DND-41 (cell line): ENCODE results near the gene COPE.
A peak's percentile ranks its signal among the peaks of the same experiment; 100 is the strongest.

ENCODE experiments used
- ATAC-seq: fragments of 200-7000 bp; cut with Tn5 transposase; 3 replicates; pipeline ENCODE4 v1.9.1; 2021; ENCODE audit warnings: low read depth; ENCODE audit not compliant: insufficient read depth
- DNase-seq: peaks from one replicate; pipeline ENCODE4 v3.0.0-alpha.2; 2020
- H2AFZ ChIP-seq: 2 replicates; pipeline ENCODE4 v1.6.0; 2012; ENCODE audit warnings: low read depth, low read length
- H3K27ac ChIP-seq: 2 replicates; pipeline ENCODE4 v1.5.1; 2012; ENCODE audit warnings: low read length, inconsistent platforms
- H3K27me3 ChIP-seq: fragments of 200-600 bp; sonication (generic); 2 replicates; pipeline ENCODE4 v1.6.0; 2012; ENCODE audit warnings: low read length, mild to moderate bottlenecking, inconsistent platforms; ENCODE audit not compliant: insufficient read depth, poor library complexity
- H3K36me3 ChIP-seq: 2 replicates; pipeline ENCODE4 v1.5.1; 2012; ENCODE audit warnings: low read length, inconsistent platforms; ENCODE audit not compliant: insufficient read depth
- H3K4me1 ChIP-seq: 2 replicates; pipeline ENCODE4 v1.5.1; 2012; ENCODE audit warnings: mild to moderate bottlenecking, low read length; ENCODE audit not compliant: insufficient read depth
- H3K4me2 ChIP-seq: 2 replicates; pipeline ENCODE4 v1.6.0; 2012; ENCODE audit warnings: mild to moderate bottlenecking, moderate library complexity, low read length, inconsistent platforms; ENCODE audit not compliant: insufficient read depth
- H3K4me3 ChIP-seq, 2 experiments: fragments of 200-600 bp in 1 of 2; shearing (Covaris generic) in 1 of 2; 2 replicates each; pipeline ENCODE4 v1.5.1; 2012 to 2016; ENCODE audit warnings: inconsistent platforms in 2 of 2, low read length in 2 of 2, mild to moderate bottlenecking in 2 of 2, low read depth in 1 of 2, moderate library complexity in 1 of 2
- H3K79me2 ChIP-seq: 2 replicates; pipeline ENCODE4 v1.6.0; 2012; ENCODE audit warnings: low read length, inconsistent platforms; ENCODE audit not compliant: insufficient read depth
- H3K9ac ChIP-seq: 2 replicates; pipeline ENCODE4 v1.6.0; 2012; ENCODE audit warnings: low read depth, mild to moderate bottlenecking, inconsistent platforms, low read length, moderate library complexity
- H3K9me3 ChIP-seq: 2 replicates; pipeline ENCODE4 v1.5.1; 2012; ENCODE audit warnings: low read length, moderate library complexity, mild to moderate bottlenecking, inconsistent platforms; ENCODE audit not compliant: insufficient read depth, severe bottlenecking
- H4K20me1 ChIP-seq: 2 replicates; pipeline ENCODE4 v1.6.0; 2012; ENCODE audit warnings: low read length; ENCODE audit not compliant: insufficient read depth
- EZH2 ChIP-seq: IDR thresholded peaks from 3 replicates; pipeline ENCODE4 v1.6.1; 2012; ENCODE audit warnings: borderline replicate concordance, low read depth, mild to moderate bottlenecking, moderate library complexity, low read length, inconsistent platforms; ENCODE audit not compliant: severe bottlenecking
- TF ChIP-seq, protein P1 (sequence below): IDR thresholded peaks from 2 replicates; pipeline ENCODE4 v1.5.1; 2012; ENCODE audit warnings: borderline replicate concordance, low read length, moderate library complexity, mild to moderate bottlenecking; ENCODE audit not compliant: poor library complexity, severe bottlenecking; ENCODE audit errors: extremely low read depth

The COPE gene

DNA sequence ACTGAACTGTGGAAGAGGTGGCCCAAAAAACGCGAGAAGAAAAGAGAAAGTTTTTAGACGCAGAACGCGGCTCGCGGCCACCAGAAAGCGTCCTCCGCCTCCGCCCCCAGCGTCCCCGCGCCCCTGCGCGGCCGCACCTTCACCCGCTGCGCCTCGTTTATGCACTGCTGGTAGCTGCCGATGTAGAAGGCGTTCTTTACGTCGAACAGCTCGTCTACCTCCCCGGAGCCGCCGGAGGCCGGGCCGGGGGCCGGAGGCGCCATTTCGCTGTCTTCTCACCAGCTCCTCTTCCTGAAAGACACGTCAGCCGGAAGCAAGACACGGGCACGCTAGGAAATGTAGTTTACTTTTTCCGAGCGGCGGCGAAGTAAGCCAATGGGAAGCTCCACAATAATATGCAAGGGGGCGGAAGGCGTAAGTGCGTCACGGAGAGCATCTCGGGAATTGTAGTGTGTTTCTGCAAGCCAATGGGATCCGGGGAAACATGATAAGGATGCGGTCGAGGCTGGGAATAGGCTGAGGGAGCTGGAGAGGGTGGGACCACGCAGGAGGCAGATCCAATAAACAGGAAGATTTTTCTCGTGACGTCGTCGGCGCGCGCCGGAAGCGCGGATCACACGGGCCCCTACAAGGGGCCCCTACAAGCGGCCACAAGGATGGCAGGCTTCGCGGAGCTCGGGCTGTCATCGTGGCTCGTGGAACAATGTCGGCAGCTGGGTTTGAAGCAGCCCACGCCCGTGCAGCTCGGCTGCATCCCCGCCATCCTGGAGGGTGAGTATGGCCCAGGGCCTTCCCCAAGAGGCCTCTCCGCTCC lies at the start of gene COPE, which contains the start of gene DDX49:
TSS of gene COPE (minus strand) at position 302 of the 814 bp plus-strand sequence. CDS start at position 263, 39 bp downstream.
TSS of gene DDX49 (plus strand) at position 630 of the 814 bp plus-strand sequence. CDS start at position 657, 27 bp downstream.
- DNase-seq: peak; percentile 99
- ATAC-seq: peak; percentile 97
- Histone ChIP-seq H3K36me3 (peaks cover 43% of the 10 kb centered on the region), H4K20me1 (peaks cover 24% of the 10 kb centered on the region; the same call in 1 of the 2 replicates), H3K4me1 (peaks cover 44% of the 10 kb centered on the region), H3K9ac (peak within 1 kb of the TSS; percentile 66), H2AFZ (peak within 1 kb of the TSS; percentile 76), H3K4me3 (peak within 1 kb of the TSS; percentile 78 to 87), H3K4me2 (peak within 1 kb of the TSS; percentile 75), H3K9me3 (no peaks in the 10 kb centered on the region), H3K79me2 (peaks cover 68% of the 10 kb centered on the region), H3K27me3 (no peaks in the 10 kb centered on the region), H3K27ac (peak within 1 kb of the TSS; percentile 73)
- no peak for TF ChIP-seq EZH2
- TF ChIP-seq, protein P1, sequence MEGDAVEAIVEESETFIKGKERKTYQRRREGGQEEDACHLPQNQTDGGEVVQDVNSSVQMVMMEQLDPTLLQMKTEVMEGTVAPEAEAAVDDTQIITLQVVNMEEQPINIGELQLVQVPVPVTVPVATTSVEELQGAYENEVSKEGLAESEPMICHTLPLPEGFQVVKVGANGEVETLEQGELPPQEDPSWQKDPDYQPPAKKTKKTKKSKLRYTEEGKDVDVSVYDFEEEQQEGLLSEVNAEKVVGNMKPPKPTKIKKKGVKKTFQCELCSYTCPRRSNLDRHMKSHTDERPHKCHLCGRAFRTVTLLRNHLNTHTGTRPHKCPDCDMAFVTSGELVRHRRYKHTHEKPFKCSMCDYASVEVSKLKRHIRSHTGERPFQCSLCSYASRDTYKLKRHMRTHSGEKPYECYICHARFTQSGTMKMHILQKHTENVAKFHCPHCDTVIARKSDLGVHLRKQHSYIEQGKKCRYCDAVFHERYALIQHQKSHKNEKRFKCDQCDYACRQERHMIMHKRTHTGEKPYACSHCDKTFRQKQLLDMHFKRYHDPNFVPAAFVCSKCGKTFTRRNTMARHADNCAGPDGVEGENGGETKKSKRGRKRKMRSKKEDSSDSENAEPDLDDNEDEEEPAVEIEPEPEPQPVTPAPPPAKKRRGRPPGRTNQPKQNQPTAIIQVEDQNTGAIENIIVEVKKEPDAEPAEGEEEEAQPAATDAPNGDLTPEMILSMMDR: peak; percentile 10

DNA sequence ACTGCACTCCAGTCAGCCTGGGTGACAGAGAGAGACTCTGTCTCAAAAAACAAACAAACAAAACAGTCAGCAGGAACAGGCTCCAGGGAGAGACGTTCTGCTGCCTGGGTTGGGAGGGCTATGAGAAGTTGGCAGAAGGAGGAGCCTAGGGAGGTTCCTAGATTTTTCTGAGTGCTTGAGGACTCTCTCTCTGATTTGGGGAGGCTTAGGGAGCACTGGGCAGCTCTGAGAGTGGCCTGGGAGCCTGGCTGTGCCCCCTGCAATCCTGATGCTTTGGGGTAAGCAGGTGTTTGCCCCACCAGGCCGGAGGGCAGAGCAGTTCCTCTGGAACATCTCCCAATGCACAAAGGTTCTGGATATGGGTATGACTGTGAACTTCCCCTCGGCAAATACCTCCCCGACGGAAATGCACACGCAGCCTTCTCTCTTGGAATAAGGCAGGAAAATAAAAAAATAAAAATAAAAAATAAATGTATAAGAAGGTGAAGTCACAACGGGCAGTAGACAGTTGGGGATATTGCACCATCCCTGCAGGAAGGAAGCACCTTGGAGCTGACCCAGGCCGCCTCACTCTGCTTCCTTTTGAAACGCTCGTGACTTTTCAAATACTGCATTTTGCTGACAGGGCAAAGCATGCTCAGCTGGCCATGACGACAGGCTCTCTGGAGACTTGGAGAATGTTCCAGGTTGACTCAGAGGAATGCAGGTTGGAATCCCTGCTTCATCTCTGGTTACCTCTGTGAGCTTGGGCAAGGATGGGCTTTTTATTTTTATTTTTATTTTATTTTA lies 48.4 kb upstream of the COPE start:
- Histone ChIP-seq H3K4me2 (no peak overlapping the region), H2AFZ (no peak overlapping the region)
- DNase-seq: no peak

GRCh38 chr19:18966307-18966706 lies 47.1 kb upstream of the COPE start:
- ATAC-seq: no peak
- no peaks in the 10 kb centered on the region for H3K79me2 ChIP-seq
- no peak overlapping the region for H3K9ac ChIP-seq
- no peak for DNase-seq
- H3K9me3 ChIP-seq: no peaks in the 10 kb centered on the region
- no peaks in the 10 kb centered on the region for H4K20me1 ChIP-seq
- H3K4me1 ChIP-seq: no peaks in the 10 kb centered on the region
- no peak overlapping the region for H2AFZ ChIP-seq
- no peaks in the 10 kb centered on the region for H3K27me3 ChIP-seq
- no peak overlapping the region for H3K4me3 ChIP-seq
- no peak overlapping the region for H3K27ac ChIP-seq
- no peaks in the 10 kb centered on the region for H3K36me3 ChIP-seq
- no peak overlapping the region for H3K4me2 ChIP-seq
- no peak for TF ChIP-seq EZH2
- TF ChIP-seq, protein P1: no peak

More for the DNA sequence above, 48.4 kb upstream of the COPE start:
- no peak for ATAC-seq
- H4K20me1 ChIP-seq: no peaks in the 10 kb centered on the region
- H3K36me3 ChIP-seq: no peaks in the 10 kb centered on the region
- no peak overlapping the region for H3K9ac ChIP-seq
- H3K27ac ChIP-seq: no peak overlapping the region
- no peaks in the 10 kb centered on the region for H3K27me3 ChIP-seq
- no peaks in the 10 kb centered on the region for H3K79me2 ChIP-seq
- H3K4me1 ChIP-seq: no peaks in the 10 kb centered on the region
- no peaks in the 10 kb centered on the region for H3K9me3 ChIP-seq
- H3K4me3 ChIP-seq: no peak overlapping the region
- TF ChIP-seq, protein P1: no peak
- TF ChIP-seq EZH2: no peak
